Measurements from ENCODE around the gene IKZF3.

GRCh38 chr17:39866013-39866730 is 2.1 kb upstream of the IKZF3 start:
- no peak for TF ChIP-seq EZH2 (IDR thresholded peaks at IDR 0.05; ENCODE audit: borderline replicate concordance, low read depth, low read length, severe bottlenecking)
- no peak for TF ChIP-seq CTCF (IDR thresholded peaks at IDR 0.05; ENCODE audit: borderline replicate concordance, extremely low read depth, low read length, poor library complexity, severe bottlenecking)
